ENCODE results near the gene ZNF174. TPM values are rescaled to one million over a fixed set of nuclear protein-coding genes. Genes with fewer than 3 reads are reported as not detected.

The ZNF174 gene
- polyA plus RNA-seq, 2 of the 4 experiments (the other 2 are of a cell fraction): 9.5 to 15.8 TPM

DNA sequence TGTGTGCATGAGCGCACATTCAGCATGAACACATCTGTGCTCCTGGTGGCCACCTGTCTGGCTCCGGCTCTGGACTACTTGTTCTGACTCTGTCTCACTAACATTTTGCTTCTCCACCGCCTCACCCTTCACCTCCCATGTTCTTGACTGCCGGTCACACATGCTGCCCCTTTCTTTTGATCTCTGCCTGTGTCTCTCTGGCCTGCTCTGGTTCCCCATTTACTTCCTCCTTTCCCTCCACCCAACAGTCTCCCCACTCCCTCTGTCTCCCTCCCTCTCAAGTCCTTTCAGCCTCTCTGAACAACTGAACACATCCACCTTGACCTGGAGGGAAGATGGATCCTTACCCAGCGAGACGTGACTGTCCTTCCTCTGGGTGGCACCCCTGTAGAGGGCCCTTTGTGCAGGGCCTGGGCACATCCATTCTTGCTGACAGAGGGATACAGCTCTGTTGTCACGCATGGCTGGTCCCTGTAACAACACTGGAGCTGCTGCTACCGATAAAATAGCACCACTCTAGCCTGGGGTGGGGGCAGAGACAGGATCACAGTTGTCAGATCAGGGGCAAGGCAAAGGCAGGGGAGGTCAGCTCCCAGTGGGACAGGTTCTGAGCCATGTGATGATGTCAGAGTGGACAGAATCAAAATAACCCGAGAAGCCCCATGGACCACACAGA is 11.2 kb upstream of the ZNF174 start:
- H3K9me3 ChIP-seq: peaks cover 83% of the 10 kb centered on the region
- ChIA-PET CTCF (interaction anchor here (0.6 kb wide), 2 partner anchors 12 to 111 kb away, joined by 3 read pairs; no protein-coding TSS in a partner anchor), POLR2A (no interaction called here)
- no peak for TF ChIP-seq HOXB5 (CRISPR knock-in tag; IDR thresholded peaks at IDR 0.05)
- no peak for TF ChIP-seq NPAS2 (CRISPR knock-in tag; IDR thresholded peaks at IDR 0.05; ENCODE audit: borderline replicate concordance)
- TF ChIP-seq POLR2A (IDR thresholded peaks at IDR 0.05; ENCODE audit: low read length): peak; percentile 16; the same call in 1 of the 2 replicates
- TF ChIP-seq HES2 (IDR thresholded peaks at IDR 0.05): no peak
- TF ChIP-seq ZSCAN20 (CRISPR knock-in tag; IDR thresholded peaks at IDR 0.05): no peak
- no peak for TF ChIP-seq FOXS1 (CRISPR knock-in tag; IDR thresholded peaks at IDR 0.05)
- TF ChIP-seq CTCF (IDR thresholded peaks at IDR 0.05): no peak
- no peak for DNase-seq (ENCODE audit: low read depth in 1 of 2, low spot score in 1 of 2)
- no peaks in the 10 kb centered on the region for H3K4me1 ChIP-seq
- H3K4me2 ChIP-seq: no peak overlapping the region
- no peak overlapping the region for H3K4me3 ChIP-seq
- 85% methylated on average over 8 of the region's 9 CpGs for WGBS (ENCODE audit: missing lambda C conversion rate)
- ATAC-seq: no peak
- no peak for FAIRE-seq
- no peak overlapping the region for H3K27ac ChIP-seq

DNA sequence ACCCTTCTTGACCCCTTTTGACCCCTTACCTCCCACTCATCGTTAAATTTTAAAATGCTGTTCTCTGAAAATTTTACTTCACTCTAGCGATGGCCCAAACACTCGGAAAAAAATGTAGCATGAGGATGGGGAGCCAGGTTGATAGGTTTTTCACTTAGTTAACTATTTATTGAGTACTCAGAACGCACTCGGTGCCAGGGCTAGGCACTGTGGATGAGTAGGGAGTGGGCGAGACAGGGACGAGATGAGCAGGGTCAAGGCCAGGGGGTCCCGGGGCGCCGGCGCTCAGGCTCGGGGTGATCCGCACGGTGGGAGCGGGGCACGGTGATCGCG is 603 bp upstream of the ZNF174 start:
- Histone ChIP-seq H3K9me3 (peaks cover 67% of the 10 kb centered on the region), H3K27ac (peak overlapping the region; percentile 85 to 94), H3K4me3 (peak overlapping the region; percentile 75), H3K4me1 (no peaks in the 10 kb centered on the region), H3K4me2 (peak overlapping the region; percentile 86)
- WGBS (ENCODE audit: missing lambda C conversion rate): under 1% methylated on average over 18 of the region's 18 CpGs
- POLR2A ChIA-PET: interaction anchor here (1.0 to 2.7 kb wide), 7 partner anchors 10 to 118 kb away, joined by 3 to 16 read pairs (median 9); partner anchors contain the start of genes NAA60, ZNF263 and ZNF597
- FAIRE-seq (no peak), DNase-seq (ENCODE audit: low read depth in 1 of 2, low spot score in 1 of 2) (no peak), ATAC-seq (no peak; a peak in 1 of 6 replicates)
- TF ChIP-seq HEYL (CRISPR knock-in tag; IDR thresholded peaks at IDR 0.05): no peak
- 0 out of 2 replicates have a peak, but pooled peaks have one; percentile 42 for TF ChIP-seq TP53 (CRISPR knock-in tag; IDR thresholded peaks at IDR 0.05)
- TF ChIP-seq MAFK (IDR thresholded peaks at IDR 0.05; ENCODE audit: partially characterized antibody): no peak
- TF ChIP-seq, protein P1, sequence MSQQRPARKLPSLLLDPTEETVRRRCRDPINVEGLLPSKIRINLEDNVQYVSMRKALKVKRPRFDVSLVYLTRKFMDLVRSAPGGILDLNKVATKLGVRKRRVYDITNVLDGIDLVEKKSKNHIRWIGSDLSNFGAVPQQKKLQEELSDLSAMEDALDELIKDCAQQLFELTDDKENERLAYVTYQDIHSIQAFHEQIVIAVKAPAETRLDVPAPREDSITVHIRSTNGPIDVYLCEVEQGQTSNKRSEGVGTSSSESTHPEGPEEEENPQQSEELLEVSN (IDR thresholded peaks at IDR 0.05; ENCODE audit: borderline replicate concordance, low read depth): no peak
- TF ChIP-seq RARB (CRISPR knock-in tag; IDR thresholded peaks at IDR 0.05): no peak
- no peak for TF ChIP-seq CHD2 (IDR thresholded peaks at IDR 0.05; ENCODE audit: low read length, partially characterized antibody)
- CTCF ChIA-PET: interaction anchor here (0.8 to 2.1 kb wide), 2 partner anchors 17 to 40 kb away, joined by 3 to 10 read pairs; no protein-coding TSS in a partner anchor

GRCh38 chr16:3401719-3402397 is 843 bp downstream of the ZNF174 start:
- no peak for TF ChIP-seq MAZ (IDR thresholded peaks at IDR 0.05; ENCODE audit: borderline replicate concordance, low read depth, low read length)
- TF ChIP-seq CBX2 (IDR thresholded peaks at IDR 0.05; ENCODE audit: borderline replicate concordance, low read depth): no peak
- TF ChIP-seq HOXB5 (CRISPR knock-in tag; IDR thresholded peaks at IDR 0.05): no peak
- TF ChIP-seq, protein P2, sequence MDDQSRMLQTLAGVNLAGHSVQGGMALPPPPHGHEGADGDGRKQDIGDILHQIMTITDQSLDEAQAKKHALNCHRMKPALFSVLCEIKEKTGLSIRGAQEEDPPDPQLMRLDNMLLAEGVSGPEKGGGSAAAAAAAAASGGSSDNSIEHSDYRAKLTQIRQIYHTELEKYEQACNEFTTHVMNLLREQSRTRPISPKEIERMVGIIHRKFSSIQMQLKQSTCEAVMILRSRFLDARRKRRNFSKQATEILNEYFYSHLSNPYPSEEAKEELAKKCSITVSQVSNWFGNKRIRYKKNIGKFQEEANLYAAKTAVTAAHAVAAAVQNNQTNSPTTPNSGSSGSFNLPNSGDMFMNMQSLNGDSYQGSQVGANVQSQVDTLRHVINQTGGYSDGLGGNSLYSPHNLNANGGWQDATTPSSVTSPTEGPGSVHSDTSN (IDR thresholded peaks at IDR 0.05): no peak
- TF ChIP-seq HDAC2 (IDR thresholded peaks at IDR 0.05): no peak
- TF ChIP-seq CEBPB (IDR thresholded peaks at IDR 0.05): no peak
- no peak for TF ChIP-seq RCOR1 (IDR thresholded peaks at IDR 0.05; ENCODE audit: low read depth, low read length)
- TF ChIP-seq HOXA7 (CRISPR knock-in tag; IDR thresholded peaks at IDR 0.05): no peak
- TF ChIP-seq HEYL (CRISPR knock-in tag; IDR thresholded peaks at IDR 0.05): no peak
- no peak for TF ChIP-seq FOSL2 (IDR thresholded peaks at IDR 0.05)
- TF ChIP-seq FOSL2 (CRISPR knock-in tag; IDR thresholded peaks at IDR 0.05): no peak
- no peak for TF ChIP-seq EP300 (IDR thresholded peaks at IDR 0.05)
- WGBS (ENCODE audit: missing lambda C conversion rate): 54% methylated on average over 17 of the region's 17 CpGs
- CTCF ChIA-PET: interaction anchor here (0.6 to 1.5 kb wide), 6 partner anchors 10 to 288 kb away, joined by 3 read pairs; no protein-coding TSS in a partner anchor
- H3K9me3 ChIP-seq: peaks cover 67% of the 10 kb centered on the region
- H3K4me2 ChIP-seq: peak overlapping the region; percentile 87
- POLR2A ChIA-PET: interaction anchor here (0.8 to 2.7 kb wide), 7 partner anchors 18 to 316 kb away, joined by 3 to 16 read pairs (median 7); partner anchors contain the start of genes NAA60, TRAP1, ZNF263 and ZNF597
- peak; percentile 23 to 29 for DNase-seq (ENCODE audit: low read depth in 1 of 2, low spot score in 1 of 2)
- H3K4me1 ChIP-seq: no peaks in the 10 kb centered on the region
- FAIRE-seq: no peak
- ATAC-seq: no peak; a peak in 1 of 6 replicates
- peak overlapping the region; percentile 75 for H3K4me3 ChIP-seq
- peak overlapping the region; percentile 82 to 94 for H3K27ac ChIP-seq
